Epidermal melanocyte (primary cell): ENCODE results near the gene CASKIN2.

Experiments
- DNase-seq: peaks from one replicate; pipeline ENCODE4 v3.0.0; 2011; ENCODE audit warnings: low spot score; ENCODE audit not compliant: insufficient read length

Gene CASKIN2

GRCh38 chr17:75515496-75516254, at the start of gene CASKIN2:
TSS of gene CASKIN2 (minus strand) at chr17:75515537. CDS start at chr17:75513804, 1,733 bp downstream.
- DNase-seq, result peak; percentile 100

- DNase-seq, result no peak
Observed at GRCh38 chr17:75565066-75565465, 49.7 kb upstream of the CASKIN2 start.

GRCh38 chr17:75564195-75564594, 48.9 kb upstream of the CASKIN2 start:
- DNase-seq, result no peak

- no peak for DNase-seq
Observed at GRCh38 chr17:75563063-75563758, 47.9 kb upstream of the CASKIN2 start.

- no peak for DNase-seq
Observed at GRCh38 chr17:75561927-75562603, 46.7 kb upstream of the CASKIN2 start.

GRCh38 chr17:75559958-75560533, 44.7 kb upstream of the CASKIN2 start:
- DNase-seq, result no peak

- no peak for DNase-seq
Observed at GRCh38 chr17:75558666-75559530, 43.6 kb upstream of the CASKIN2 start.

- no peak for DNase-seq
Observed at GRCh38 chr17:75557852-75558665, 42.7 kb upstream of the CASKIN2 start.

GRCh38 chr17:75557075-75557851, 41.9 kb upstream of the CASKIN2 start:
- DNase-seq, result no peak

- no peak for DNase-seq
Observed at GRCh38 chr17:75555679-75556153, 40.4 kb upstream of the CASKIN2 start.

- no peak for DNase-seq
Observed at GRCh38 chr17:75553295-75554110, 38.2 kb upstream of the CASKIN2 start.

GRCh38 chr17:75552425-75553294, 37.3 kb upstream of the CASKIN2 start:
- DNase-seq, result no peak

GRCh38 chr17:75551266-75551665, 35.9 kb upstream of the CASKIN2 start:
- no peak for DNase-seq

GRCh38 chr17:75550139-75550465, 34.8 kb upstream of the CASKIN2 start:
- DNase-seq, result no peak

GRCh38 chr17:75549246-75550138, 34.2 kb upstream of the CASKIN2 start:
- no peak for DNase-seq

- DNase-seq, result no peak
Observed at GRCh38 chr17:75548813-75549212, 33.5 kb upstream of the CASKIN2 start.
